Prostate gland (tissue), 2 donors: ENCODE measurements around the gene ACTG1. TPM values are rescaled to one million over a fixed set of nuclear protein-coding genes. Genes with fewer than 3 reads are reported as not detected.

Source experiments
- DNase-seq: peaks from one replicate; pipeline ENCODE4 v3.0.0-alpha.2; 2019; ENCODE audit warnings: low spot score
- H3K27ac ChIP-seq, 2 donors: fragments of 200-600 bp; sonication (generic); 2 replicates each; pipeline ENCODE4 v1.5.1; 2017 to 2019
- H3K27me3 ChIP-seq: fragments of 200-600 bp; sonication (generic); replicated peaks from 2 replicates; pipeline ENCODE4 v1.5.1; 2019; ENCODE audit not compliant: insufficient read depth
- H3K36me3 ChIP-seq, 2 donors: fragments of 200-600 bp; sonication (generic); 1 replicate in 1 of 2; 2 replicates in 1 of 2; pipeline versions ENCODE4 v1.5.1 to v1.8.1; 2017 to 2019
- H3K4me1 ChIP-seq: fragments of 200-600 bp; sonication (generic); replicated peaks from 2 replicates; pipeline ENCODE4 v1.5.1; 2019
- H3K4me3 ChIP-seq, 2 donors: fragments of 200-600 bp; sonication (generic); 2 replicates each; pipeline ENCODE4 v1.5.1; 2017 to 2019
- H3K9me3 ChIP-seq: fragments of 200-600 bp; sonication (generic); 2 replicates; pipeline ENCODE4 v1.5.1; 2017
- POLR2A ChIP-seq: fragments of 450-650 bp; IDR thresholded peaks from one replicate; pipeline ENCODE4 v1.6.1; 2016; ENCODE audit warnings: antibody characterized with exemption, mild to moderate bottlenecking
- POLR2AphosphoS5 ChIP-seq: sonication (generic); formaldehyde crosslinking; IDR thresholded peaks from one replicate; pipeline ENCODE4 v1.6.1; 2017; ENCODE audit warnings: antibody characterized with exemption
- WGBS: methylation state at CpG from one replicate; pipeline ENCODE4 v1.1.5; 2018; 5-methylcytosine and 5-hydroxymethylcytosine counted together
- intact Hi-C: fragments of 100-400 bp; cut with DNase I; formaldehyde crosslinking; loops from one replicate; pipeline ENCODE4 v1.14.2; 2022
- total RNA-seq, 2 donors: library from RNA; depleted of rRNA; stranded (reverse); fragments of >200 nt; gene quantifications; one replicate each; pipeline ENCODE4 v1.1.0, GENCODE V29; 2016
- TF ChIP-seq, protein P1 (sequence below), 4 experiments: fragments of 200-600 bp in 2 of 4; fragments of 450-650 bp in 2 of 4; sonication (generic) in 2 of 4; IDR thresholded peaks; 1 replicate in 3 of 4; 2 replicates in 1 of 4; pipeline ENCODE4 v1.5.1; 2016 to 2019; ENCODE audit warnings: antibody characterized with exemption in 4 of 4, mild to moderate bottlenecking in 2 of 4, moderate library complexity in 2 of 4

Gene ACTG1
- total RNA-seq, 2 donors from 2014 or later: 2,438 to 3,181 TPM

GRCh38 chr17:81470944-81471817 is 41.4 kb downstream of the ACTG1 start:
- TF ChIP-seq, protein P1, sequence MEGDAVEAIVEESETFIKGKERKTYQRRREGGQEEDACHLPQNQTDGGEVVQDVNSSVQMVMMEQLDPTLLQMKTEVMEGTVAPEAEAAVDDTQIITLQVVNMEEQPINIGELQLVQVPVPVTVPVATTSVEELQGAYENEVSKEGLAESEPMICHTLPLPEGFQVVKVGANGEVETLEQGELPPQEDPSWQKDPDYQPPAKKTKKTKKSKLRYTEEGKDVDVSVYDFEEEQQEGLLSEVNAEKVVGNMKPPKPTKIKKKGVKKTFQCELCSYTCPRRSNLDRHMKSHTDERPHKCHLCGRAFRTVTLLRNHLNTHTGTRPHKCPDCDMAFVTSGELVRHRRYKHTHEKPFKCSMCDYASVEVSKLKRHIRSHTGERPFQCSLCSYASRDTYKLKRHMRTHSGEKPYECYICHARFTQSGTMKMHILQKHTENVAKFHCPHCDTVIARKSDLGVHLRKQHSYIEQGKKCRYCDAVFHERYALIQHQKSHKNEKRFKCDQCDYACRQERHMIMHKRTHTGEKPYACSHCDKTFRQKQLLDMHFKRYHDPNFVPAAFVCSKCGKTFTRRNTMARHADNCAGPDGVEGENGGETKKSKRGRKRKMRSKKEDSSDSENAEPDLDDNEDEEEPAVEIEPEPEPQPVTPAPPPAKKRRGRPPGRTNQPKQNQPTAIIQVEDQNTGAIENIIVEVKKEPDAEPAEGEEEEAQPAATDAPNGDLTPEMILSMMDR (IDR thresholded peaks at IDR 0.05): no peak
- TF ChIP-seq POLR2A (no peak), POLR2AphosphoS5 (no peak)
- H3K4me3 ChIP-seq: no peak overlapping the region
- intact Hi-C loops: loop anchor here (5.0 kb wide), 1 partner anchor 74 kb away; the partner anchor contains the start of gene BAHCC1
- no peaks in the 10 kb centered on the region for H3K9me3 ChIP-seq
- no peaks in the 10 kb centered on the region for H3K36me3 ChIP-seq
- H3K4me1 ChIP-seq: no peaks in the 10 kb centered on the region
- DNase-seq: no peak
- no peaks in the 10 kb centered on the region for H3K27me3 ChIP-seq
- 63% methylated on average over 14 of the region's 14 CpGs for WGBS
- no peak overlapping the region for H3K27ac ChIP-seq

DNA sequence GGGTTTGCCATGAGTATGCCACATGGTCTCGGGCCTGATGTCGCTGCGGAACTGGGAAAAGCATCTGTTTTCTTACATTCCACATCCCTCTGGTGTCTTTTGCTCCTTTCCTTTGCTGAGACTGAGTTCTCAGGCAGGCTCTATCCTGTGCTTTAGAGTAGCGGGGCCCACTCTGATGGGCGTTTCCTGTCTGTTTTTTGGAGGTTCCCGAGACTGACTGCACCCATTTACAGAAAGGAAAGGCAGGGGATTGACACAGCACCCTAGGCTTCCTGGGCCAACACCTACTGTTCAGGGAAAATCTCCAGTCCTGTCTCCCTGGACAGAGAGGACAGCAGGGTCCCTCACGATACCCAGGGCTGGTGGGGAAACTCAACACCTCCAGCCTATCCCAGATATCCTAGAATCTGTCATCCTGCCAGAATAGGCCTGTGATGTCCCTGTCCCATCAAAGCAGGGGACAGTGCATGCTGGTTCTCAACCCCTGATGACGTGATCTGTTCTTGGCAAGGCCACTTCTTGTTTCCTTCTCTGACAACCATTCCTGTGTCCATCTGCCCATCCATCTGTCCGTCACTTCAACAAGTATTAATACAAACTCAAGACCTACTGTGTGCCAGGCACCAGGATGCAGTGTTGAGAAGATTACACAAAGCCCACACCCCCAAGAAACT is 42.2 kb downstream of the ACTG1 start:
- H3K4me1 ChIP-seq: no peaks in the 10 kb centered on the region
- no peak overlapping the region for H3K27ac ChIP-seq
- no peaks in the 10 kb centered on the region for H3K9me3 ChIP-seq
- TF ChIP-seq, protein P1 (IDR thresholded peaks at IDR 0.05): no peak
- TF ChIP-seq POLR2AphosphoS5: no peak
- no peak for TF ChIP-seq POLR2A
- DNase-seq: no peak
- 91% methylated on average over 9 of the region's 9 CpGs for WGBS
- no peak overlapping the region for H3K4me3 ChIP-seq
- intact Hi-C loops: loop anchor here (5.0 kb wide), 1 partner anchor 73 kb away; the partner anchor contains the start of gene BAHCC1
- H3K36me3 ChIP-seq: no peaks in the 10 kb centered on the region
- no peaks in the 10 kb centered on the region for H3K27me3 ChIP-seq

GRCh38 chr17:81469266-81469665 is 43.3 kb downstream of the ACTG1 start:
- no peak overlapping the region for H3K4me3 ChIP-seq
- intact Hi-C loops: no loop called here
- no peaks in the 10 kb centered on the region for H3K4me1 ChIP-seq
- TF ChIP-seq POLR2A: no peak
- TF ChIP-seq, protein P1 (IDR thresholded peaks at IDR 0.05): no peak
- WGBS: 82% methylated on average over 13 of the region's 13 CpGs
- H3K27me3 ChIP-seq: no peaks in the 10 kb centered on the region
- no peaks in the 10 kb centered on the region for H3K36me3 ChIP-seq
- no peak for DNase-seq
- H3K9me3 ChIP-seq: no peaks in the 10 kb centered on the region
- no peak overlapping the region for H3K27ac ChIP-seq

GRCh38 chr17:81468770-81469121 is 43.9 kb downstream of the ACTG1 start:
- Histone ChIP-seq H3K27me3 (no peaks in the 10 kb centered on the region), H3K9me3 (no peaks in the 10 kb centered on the region), H3K36me3 (no peaks in the 10 kb centered on the region), H3K4me1 (no peaks in the 10 kb centered on the region), H3K27ac (no peak overlapping the region), H3K4me3 (no peak overlapping the region)
- DNase-seq: no peak
- WGBS: 48% methylated on average over 18 of the region's 18 CpGs
- intact Hi-C loops: no loop called here
- TF ChIP-seq, protein P1 (IDR thresholded peaks at IDR 0.05): no peak
- no peak for TF ChIP-seq POLR2A
- TF ChIP-seq POLR2AphosphoS5: no peak
